Activated CD8-positive, alpha-beta memory T cell treated with anti-CD3 and anti-CD28 coated beads, Interleukin-2, amount 10 ng/mL, durations not matched to agents 7 days and 5 days (primary cell): ENCODE data around the gene FLT3. TPM values are rescaled to one million over a fixed set of nuclear protein-coding genes. Genes with fewer than 3 reads are reported as not detected.

Experiments used
- ATAC-seq: fragments of 150-1000 bp; cut with Tn5 transposase; one replicate; pipeline ENCODE4 v1.10.0; 2021; ENCODE audit warnings: moderate library complexity
- CTCF ChIA-PET: fragments of 350-600 bp; sonication (Branson Sonifier 250); formaldehyde crosslinking; loops from one replicate; lab custom pipeline; 2021; ENCODE audit warnings: antibody characterized with exemption; lab: Charles Lee
- DNase-seq: peaks from one replicate; pipeline ENCODE4 v3.0.0-alpha.2; 2020
- H3K27ac Mint-ChIP-seq: one replicate; pipeline ENCODE4 v1.8.0; 2021; ENCODE audit warnings: mild to moderate bottlenecking, mixed read lengths
- H3K27me3 Mint-ChIP-seq: one replicate; pipeline ENCODE4 v1.8.0; 2021; ENCODE audit warnings: mixed read lengths
- H3K36me3 Mint-ChIP-seq: one replicate; pipeline ENCODE4 v1.8.0; 2021; ENCODE audit warnings: mild to moderate bottlenecking, mixed read lengths
- H3K4me1 Mint-ChIP-seq: one replicate; pipeline ENCODE4 v1.8.0; 2021; ENCODE audit warnings: mixed read lengths
- H3K4me3 Mint-ChIP-seq: one replicate; pipeline ENCODE4 v1.8.0; 2021; ENCODE audit warnings: mild to moderate bottlenecking, moderate library complexity, mixed read lengths
- H3K9me3 Mint-ChIP-seq: one replicate; pipeline ENCODE4 v1.8.0; 2022; ENCODE audit warnings: low read depth, mixed read lengths
- total RNA-seq, 2 experiments: library from RNA; stranded (reverse); gene quantifications; one replicate each; pipeline ENCODE4 v1.2.3, GENCODE V29; 2021

FLT3 gene
- total RNA-seq, 2 experiments from 2014 or later = not detected

DNA sequence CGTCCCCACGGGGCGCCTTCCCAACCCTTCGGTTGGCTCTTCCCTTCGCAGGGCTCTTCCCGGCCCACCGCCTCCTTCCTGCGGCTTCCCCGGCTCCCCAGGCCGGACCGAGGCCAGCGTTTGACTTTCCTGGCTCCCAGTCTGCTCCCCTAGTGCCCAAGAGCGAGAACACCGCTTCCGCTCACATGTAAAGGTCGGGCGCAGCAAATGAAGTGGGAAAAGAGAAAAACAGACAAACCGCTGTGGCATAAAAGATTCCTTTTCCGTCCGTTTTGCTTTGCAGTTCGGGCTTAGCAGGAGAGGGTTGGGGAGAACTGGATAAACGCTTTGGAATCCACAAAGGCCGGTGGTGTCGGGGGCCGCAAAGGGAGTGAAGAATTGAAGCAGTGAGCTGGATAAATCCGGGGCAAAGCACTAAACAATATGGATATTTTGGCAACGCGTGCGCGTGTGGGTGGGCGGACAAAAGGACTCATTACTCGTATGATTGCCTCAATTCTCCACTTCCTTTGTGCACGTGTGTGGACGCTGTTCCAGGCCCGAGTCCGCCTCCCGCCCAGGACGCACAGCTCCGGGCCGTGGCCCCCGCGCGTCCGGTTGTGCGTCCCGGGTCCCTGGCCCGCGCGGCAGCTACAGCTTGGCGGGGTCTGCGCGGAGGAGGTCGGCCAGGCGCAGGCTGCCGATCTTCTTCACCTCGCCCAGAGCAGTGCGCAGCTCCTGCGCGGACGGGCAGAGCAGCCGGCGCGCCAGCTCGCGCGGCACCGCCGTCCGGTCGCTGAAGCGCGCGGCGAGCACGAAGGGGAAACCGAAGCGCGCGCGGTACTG lies 122.7 kb downstream of the FLT3 start:
- ATAC-seq (no peak), DNase-seq (no peak)
- Mint-ChIP-seq H3K27ac (peak overlapping the region; percentile 70), H3K36me3 (no peaks in the 10 kb centered on the region), H3K27me3 (peaks cover 93% of the 10 kb centered on the region), H3K9me3 (no peaks in the 10 kb centered on the region), H3K4me3 (peak overlapping the region; percentile 19), H3K4me1 (peaks cover 23% of the 10 kb centered on the region)
- CTCF ChIA-PET = interaction anchor here (1.0 kb wide), 1 partner anchor 13 kb away, joined by 3 read pairs; no protein-coding TSS in a partner anchor

DNA sequence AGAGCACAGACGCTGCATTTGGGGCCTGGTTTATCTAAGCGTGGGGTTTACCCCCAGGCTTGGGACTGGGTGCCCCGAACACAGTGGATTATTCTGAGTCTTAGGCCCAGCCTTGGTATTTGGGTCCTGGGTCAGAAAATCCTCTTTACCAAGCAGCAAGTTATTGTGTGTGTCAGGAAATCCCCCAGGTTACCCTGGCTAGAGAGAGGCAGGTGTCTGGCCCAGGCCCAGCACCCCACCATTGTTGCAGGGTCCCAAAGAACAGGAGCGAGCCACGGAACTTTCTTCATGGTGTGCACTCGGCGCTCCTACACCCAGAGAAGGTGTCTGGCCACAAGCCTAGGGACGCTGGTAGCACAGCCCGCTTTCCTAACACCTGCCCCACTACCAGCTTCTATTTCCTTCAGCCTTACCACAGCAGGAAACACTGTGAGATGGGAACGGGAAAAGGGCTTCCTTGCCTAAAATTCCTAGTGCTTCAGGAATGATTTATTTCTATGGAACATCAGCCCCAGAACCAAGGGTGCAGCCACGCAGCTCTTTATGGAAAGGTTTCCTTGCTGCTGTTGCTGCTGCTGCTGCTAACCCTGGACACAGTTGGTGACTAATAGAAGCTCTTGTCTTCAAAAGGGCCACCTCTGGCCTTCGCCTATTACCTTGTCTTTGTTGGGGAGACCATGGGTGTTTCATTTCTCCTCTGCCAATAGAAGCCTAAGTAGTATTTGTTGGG lies 123.8 kb downstream of the FLT3 start:
- CTCF ChIA-PET = interaction anchor here (0.9 to 1.6 kb wide), 7 partner anchors 8 to 615 kb away, joined by 3 to 4 read pairs (median 3); no protein-coding TSS in a partner anchor
- H3K4me3 Mint-ChIP-seq = no peak overlapping the region
- no peak for ATAC-seq

DNA sequence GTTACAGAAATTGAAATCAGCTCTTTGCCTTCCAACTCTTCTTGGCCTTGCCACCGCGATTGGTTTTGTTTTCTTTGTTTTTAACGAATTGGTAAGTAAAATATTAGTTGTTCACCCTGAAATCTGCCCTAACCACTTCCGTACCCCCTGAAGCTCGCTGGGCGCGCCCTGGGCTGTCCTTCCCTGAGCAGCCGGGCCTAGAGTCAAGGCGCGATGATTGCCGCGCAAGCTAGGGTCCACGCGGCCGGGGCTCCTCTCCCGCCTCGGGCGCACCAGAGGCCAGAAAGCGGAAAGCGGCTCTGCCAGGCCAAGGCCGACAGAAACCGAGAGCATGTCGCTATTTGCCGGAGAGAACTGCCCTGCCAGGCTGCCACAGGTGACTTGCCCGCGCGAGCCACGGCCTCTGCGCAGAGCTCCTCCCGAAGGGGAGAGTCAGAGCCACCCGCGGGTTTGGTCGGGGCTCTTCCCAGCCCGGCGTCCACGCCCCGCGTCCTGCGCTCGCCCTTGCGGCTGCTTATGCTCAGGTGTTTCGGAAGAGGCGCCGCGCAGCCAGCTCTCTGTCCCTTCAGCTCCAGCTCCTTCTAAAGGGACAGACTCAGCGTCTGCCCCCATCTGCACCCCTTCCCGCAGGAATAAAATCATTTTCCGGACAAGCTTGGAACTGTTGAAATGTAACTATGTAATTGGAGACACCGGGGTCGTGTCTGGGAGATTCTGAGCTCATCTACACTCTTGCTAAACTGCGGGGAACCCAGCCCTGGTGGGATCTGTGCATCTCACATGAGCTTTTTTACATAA lies 124.6 kb downstream of the FLT3 start:
- no peak overlapping the region for H3K27ac Mint-ChIP-seq
- peaks cover 90% of the 10 kb centered on the region for H3K27me3 Mint-ChIP-seq
- ATAC-seq = no peak
- H3K4me1 Mint-ChIP-seq = peaks cover 23% of the 10 kb centered on the region
- H3K4me3 Mint-ChIP-seq = no peak overlapping the region
- no peaks in the 10 kb centered on the region for H3K36me3 Mint-ChIP-seq
- CTCF ChIA-PET = interaction anchor here (0.9 to 1.6 kb wide), 7 partner anchors 9 to 614 kb away, joined by 3 to 4 read pairs (median 3); no protein-coding TSS in a partner anchor
- H3K9me3 Mint-ChIP-seq = no peaks in the 10 kb centered on the region
- DNase-seq = no peak

More for the DNA sequence above, 123.8 kb downstream of the FLT3 start:
- DNase-seq = no peak
- Mint-ChIP-seq H3K36me3 (no peaks in the 10 kb centered on the region), H3K27ac (no peak overlapping the region), H3K9me3 (no peaks in the 10 kb centered on the region), H3K27me3 (peaks cover 90% of the 10 kb centered on the region), H3K4me1 (peaks cover 23% of the 10 kb centered on the region)

DNA sequence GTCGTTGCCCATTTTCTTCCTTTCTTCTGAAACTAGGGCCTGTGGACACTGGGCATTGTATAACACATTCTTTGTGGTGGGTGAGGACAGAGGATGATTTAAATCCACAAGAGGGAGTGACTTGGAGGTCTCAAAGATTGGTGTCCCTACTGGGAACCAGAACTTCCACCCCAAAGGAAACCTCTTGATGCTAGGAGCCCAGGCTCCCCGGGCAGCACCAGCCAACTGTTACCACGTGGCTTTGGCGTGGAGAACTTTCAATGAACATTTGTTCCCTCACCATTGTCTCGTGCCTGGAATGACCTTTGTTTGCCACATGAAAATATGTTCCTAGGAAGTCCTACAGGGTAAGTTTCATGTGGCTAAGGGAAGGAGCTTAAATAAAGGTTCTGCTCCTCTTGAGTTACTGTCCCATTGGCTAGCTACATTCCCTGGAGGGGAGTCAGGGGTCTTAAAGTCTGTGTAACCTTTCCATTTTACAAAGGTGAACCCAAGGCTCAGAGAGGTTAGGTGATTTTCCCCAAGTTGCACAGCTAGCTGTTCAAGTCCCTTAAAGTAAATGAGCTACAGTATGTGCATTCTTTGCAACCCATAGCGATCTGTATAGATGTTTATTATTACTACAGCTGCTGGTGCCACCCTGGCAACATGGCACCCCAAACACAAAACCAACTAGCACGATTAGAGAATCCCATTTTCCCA lies 126.3 kb downstream of the FLT3 start:
- H3K4me1 Mint-ChIP-seq = peaks cover 18% of the 10 kb centered on the region

DNA sequence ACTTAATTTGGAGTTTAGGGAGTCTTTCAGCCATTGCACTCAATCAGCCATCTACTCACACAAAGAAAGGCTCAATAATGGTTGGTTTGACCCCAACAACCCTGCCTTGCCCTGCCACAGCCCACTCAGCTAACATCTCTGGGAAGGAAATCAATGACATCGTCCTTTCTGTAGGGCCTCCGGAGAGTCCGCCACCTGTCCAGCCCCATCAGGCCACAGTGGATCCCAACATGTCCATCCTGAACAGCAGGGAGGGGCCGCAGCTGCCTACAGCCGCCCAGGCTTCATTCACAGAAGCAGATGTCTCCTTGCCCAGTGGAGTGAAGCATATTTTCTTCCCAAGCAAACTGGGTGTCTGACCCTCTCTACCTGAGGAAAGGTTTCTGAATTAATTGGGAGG lies 127.1 kb downstream of the FLT3 start:
- Mint-ChIP-seq H3K9me3 (no peaks in the 10 kb centered on the region), H3K4me1 (peaks cover 12% of the 10 kb centered on the region)
- CTCF ChIA-PET = interaction anchor here (0.5 to 1.3 kb wide), 2 partner anchors 19 to 48 kb away, joined by 4 to 5 read pairs; no protein-coding TSS in a partner anchor

More for the DNA sequence above, 126.3 kb downstream of the FLT3 start:
- CTCF ChIA-PET = interaction anchor here (0.8 to 1.3 kb wide), 2 partner anchors 14 to 20 kb away, joined by 4 to 5 read pairs; no protein-coding TSS in a partner anchor
- no peak overlapping the region for H3K27ac Mint-ChIP-seq
- ATAC-seq (no peak), DNase-seq (no peak)
- peaks cover 91% of the 10 kb centered on the region for H3K27me3 Mint-ChIP-seq
- no peaks in the 10 kb centered on the region for H3K9me3 Mint-ChIP-seq
- H3K4me3 Mint-ChIP-seq = no peak overlapping the region
- H3K36me3 Mint-ChIP-seq = no peaks in the 10 kb centered on the region

DNA sequence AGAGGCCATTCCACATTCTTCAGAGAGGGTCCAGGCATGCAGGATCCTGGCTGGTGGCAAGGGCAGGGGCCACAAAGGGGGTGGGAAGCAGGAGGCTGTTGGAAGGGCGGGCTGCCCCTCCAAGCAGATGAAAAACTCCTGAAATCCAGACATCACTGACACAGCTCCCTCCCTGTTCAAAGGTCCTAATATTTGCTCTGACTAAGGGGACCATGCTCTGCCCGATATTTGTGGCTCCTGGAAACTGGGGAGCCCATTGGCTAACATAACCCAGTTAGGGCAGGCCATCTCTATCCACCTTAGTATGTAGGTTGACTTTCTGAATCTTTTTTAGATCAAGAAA lies 127.9 kb downstream of the FLT3 start:
- Mint-ChIP-seq H3K27me3 (peaks cover 91% of the 10 kb centered on the region), H3K36me3 (no peaks in the 10 kb centered on the region), H3K9me3 (no peaks in the 10 kb centered on the region), H3K4me3 (no peak overlapping the region), H3K27ac (no peak overlapping the region), H3K4me1 (peaks cover 13% of the 10 kb centered on the region)
- no peak for ATAC-seq
- CTCF ChIA-PET = interaction anchor here (5.2 kb wide), 1 partner anchor 10 kb away, joined by 22 read pairs; no protein-coding TSS in a partner anchor
- DNase-seq = no peak

More for the DNA sequence above, 127.1 kb downstream of the FLT3 start:
- Mint-ChIP-seq H3K27me3 (peaks cover 88% of the 10 kb centered on the region), H3K4me3 (no peak overlapping the region), H3K27ac (no peak overlapping the region), H3K36me3 (no peaks in the 10 kb centered on the region)
- no peak for ATAC-seq
- no peak for DNase-seq

DNA sequence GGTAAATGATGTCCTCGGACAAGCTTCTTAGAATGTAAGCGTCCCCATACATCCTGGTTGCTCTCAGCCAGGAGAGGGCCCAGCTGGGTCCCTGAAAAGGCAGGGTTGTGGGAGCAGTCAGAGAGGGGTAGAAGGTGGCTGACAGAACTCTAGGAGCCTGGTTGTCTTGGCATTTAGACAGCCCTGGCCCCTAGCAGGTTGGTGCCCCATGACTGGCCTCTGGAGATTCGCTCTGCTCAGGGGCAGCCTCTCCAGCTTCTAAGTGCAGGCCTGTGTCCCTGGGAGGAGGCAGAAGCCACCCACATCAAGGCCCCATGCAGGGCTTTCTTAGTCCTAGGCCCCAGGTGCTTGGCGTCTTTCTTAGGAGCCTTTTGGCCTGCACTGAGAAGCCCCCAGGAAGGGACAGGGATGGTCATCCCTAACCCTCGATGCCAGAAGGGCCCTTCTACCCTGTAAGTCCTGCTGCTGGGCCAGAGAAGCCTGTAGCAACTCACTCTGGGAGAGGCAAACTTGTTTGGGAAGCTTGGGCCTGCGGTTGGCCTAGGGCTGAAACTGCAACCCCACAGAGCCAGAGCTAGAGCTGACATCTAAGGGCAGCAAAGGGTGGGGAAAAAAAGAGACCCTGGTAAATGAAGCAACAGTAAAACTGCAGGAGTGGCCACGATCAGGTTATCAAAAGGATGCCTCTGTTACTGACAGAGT lies 128.4 kb downstream of the FLT3 start:
- no peaks in the 10 kb centered on the region for H3K9me3 Mint-ChIP-seq
- ATAC-seq = no peak
- CTCF ChIA-PET = interaction anchor here (5.2 kb wide), 1 partner anchor 11 kb away, joined by 22 read pairs; no protein-coding TSS in a partner anchor
- H3K4me3 Mint-ChIP-seq = no peak overlapping the region
- no peaks in the 10 kb centered on the region for H3K36me3 Mint-ChIP-seq
- DNase-seq = no peak
- H3K27me3 Mint-ChIP-seq = peaks cover 91% of the 10 kb centered on the region
- no peak overlapping the region for H3K27ac Mint-ChIP-seq
- peaks cover 13% of the 10 kb centered on the region for H3K4me1 Mint-ChIP-seq

DNA sequence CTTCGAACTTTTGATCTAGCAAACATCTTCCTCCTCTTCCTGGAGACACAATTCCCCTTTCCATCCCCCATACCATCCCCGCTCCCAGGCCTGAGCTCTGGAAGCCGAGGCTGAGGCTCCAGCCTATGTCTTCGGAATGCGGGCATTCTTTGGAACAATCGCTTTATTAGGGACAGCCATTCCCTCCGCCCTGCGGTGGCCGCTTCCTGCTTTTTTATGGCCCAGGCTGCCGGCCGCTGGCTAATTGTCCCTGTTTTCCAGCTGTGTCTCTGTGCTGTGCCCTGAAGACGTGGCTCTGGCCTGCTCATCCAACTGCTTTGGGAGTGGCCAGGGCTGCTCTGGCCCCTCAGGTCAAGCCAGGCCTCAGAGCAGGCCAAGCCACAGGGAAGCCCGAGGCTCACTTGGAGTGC lies 129.1 kb downstream of the FLT3 start:
- Mint-ChIP-seq H3K9me3 (no peaks in the 10 kb centered on the region), H3K4me3 (no peak overlapping the region), H3K27me3 (peaks cover 91% of the 10 kb centered on the region), H3K4me1 (peaks cover 13% of the 10 kb centered on the region), H3K36me3 (no peaks in the 10 kb centered on the region), H3K27ac (no peak overlapping the region)
- DNase-seq = no peak
- CTCF ChIA-PET = interaction anchor here (5.2 kb wide), 1 partner anchor 12 kb away, joined by 22 read pairs; no protein-coding TSS in a partner anchor
- no peak for ATAC-seq

DNA sequence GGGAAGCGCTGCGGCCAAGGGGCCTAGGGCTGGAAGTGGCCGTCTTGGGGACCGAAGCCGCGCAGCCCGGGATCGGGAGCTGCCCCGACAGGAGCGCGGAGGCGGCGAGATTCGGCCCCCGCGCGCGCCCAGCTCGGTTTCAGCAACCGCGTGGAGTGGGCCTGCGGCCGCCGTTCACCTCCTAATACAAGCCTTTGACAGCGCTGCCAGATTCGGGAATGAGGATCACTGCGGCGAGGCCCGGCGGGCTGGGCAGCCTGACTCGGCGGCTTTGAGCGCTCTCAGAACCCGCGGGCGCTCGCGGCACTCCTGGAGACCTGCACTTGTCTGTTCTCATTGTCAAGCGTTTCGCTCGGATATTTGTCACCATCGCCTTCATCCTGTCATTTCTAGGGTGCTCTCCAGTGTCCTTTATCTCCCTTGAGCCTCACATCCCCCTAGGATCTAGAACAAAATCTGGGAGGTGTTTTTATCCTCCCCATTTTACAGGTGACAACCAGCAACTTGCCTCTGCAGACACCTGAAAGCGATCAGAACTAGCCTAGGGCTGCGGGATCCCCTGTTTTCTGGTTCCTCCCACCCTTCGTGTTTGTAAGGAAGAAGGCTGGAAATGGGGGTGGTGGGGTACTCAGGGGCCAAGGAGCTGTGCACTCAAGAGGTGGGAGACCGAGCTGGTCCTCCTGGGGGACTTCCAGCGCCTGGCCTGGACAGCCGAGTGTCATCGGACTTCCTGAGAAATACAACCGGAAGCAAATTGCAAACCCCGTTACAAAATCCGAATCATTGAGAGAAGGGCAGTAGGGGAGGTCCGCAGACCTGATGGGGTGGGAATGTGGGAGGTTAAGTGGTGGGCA lies 129.8 kb downstream of the FLT3 start:
- no peak overlapping the region for H3K4me3 Mint-ChIP-seq
- DNase-seq (no peak), ATAC-seq (no peak)
- no peaks in the 10 kb centered on the region for H3K9me3 Mint-ChIP-seq
- H3K27me3 Mint-ChIP-seq = peaks cover 91% of the 10 kb centered on the region
- H3K36me3 Mint-ChIP-seq = no peaks in the 10 kb centered on the region
- CTCF ChIA-PET = interaction anchor here (1.0 to 5.2 kb wide), 4 partner anchors 9 to 17 kb away, joined by 3 to 22 read pairs (median 4); no protein-coding TSS in a partner anchor
- H3K4me1 Mint-ChIP-seq = peaks cover 12% of the 10 kb centered on the region
- H3K27ac Mint-ChIP-seq = no peak overlapping the region

DNA sequence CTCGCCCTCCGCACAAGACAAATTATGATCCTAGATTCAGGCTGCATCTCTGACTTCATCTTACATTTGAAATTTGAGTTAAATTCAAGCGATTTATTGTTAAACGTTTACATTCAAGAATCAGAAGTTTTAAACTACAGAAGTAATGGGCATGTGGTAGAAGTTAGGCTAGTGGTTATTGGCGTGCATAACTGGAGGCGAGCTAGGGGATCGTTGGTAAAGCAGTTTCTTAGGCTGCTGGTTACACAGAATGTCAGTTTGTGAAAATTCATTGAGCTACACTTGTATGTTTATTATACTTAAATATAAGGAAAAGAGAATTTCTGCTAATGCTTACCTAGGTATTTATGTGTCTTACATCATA lies 130.5 kb downstream of the FLT3 start:
- Mint-ChIP-seq H3K4me3 (no peak overlapping the region), H3K27me3 (peaks cover 91% of the 10 kb centered on the region), H3K36me3 (no peaks in the 10 kb centered on the region), H3K27ac (peak overlapping the region; percentile 26), H3K4me1 (peaks cover 5% of the 10 kb centered on the region), H3K9me3 (no peaks in the 10 kb centered on the region)
- CTCF ChIA-PET = interaction anchor here (1.0 to 5.2 kb wide), 4 partner anchors 10 to 16 kb away, joined by 3 to 22 read pairs (median 4); no protein-coding TSS in a partner anchor
- ATAC-seq (no peak), DNase-seq (no peak)
